Endothelial cell of umbilical vein (primary cell): ENCODE data around the gene RMI2. TPM values are rescaled to one million over a fixed set of nuclear protein-coding genes. Genes with fewer than 3 reads are reported as not detected.

Source experiments
- BruUV-seq: library from RNA; stranded (reverse); fragments of 400-500 nt; replicated peaks from 2 replicates; lab custom pipeline; 2021; lab: Mats Ljungman, UMichigan
- CTCF ChIA-PET: fragments of 300-600, 350-600 bp; sonication (Branson Sonifier 250); formaldehyde crosslinking; loops from one replicate; lab custom pipeline; 2021; ENCODE audit warnings: antibody characterized with exemption, inconsistent platforms; lab: Charles Lee
- POLR2A ChIA-PET: fragments of 300-600, 350-600 bp; sonication (Branson Sonifier 250); formaldehyde crosslinking; loops from one replicate; lab custom pipeline; 2021; ENCODE audit warnings: antibody characterized with exemption, inconsistent platforms; lab: Charles Lee
- DNase-seq: peaks from one replicate; pipeline ENCODE4 v3.0.0-alpha.2; 2011; ENCODE audit warnings: low read depth, low spot score
- FAIRE-seq: peaks from 2 replicates; lab custom pipeline; 2011; peaks lifted over from hg19 to GRCh38; lab: Jason Lieb, UNC
- H2AFZ ChIP-seq: 2 replicates; pipeline ENCODE4 v1.6.0; 2012; ENCODE audit warnings: low read depth, low read length, control low read depth, inconsistent platforms
- H3K27ac ChIP-seq: 2 replicates; pipeline ENCODE4 v1.5.1; 2011; ENCODE audit warnings: low read depth, mild to moderate bottlenecking, control low read depth, low read length, moderate library complexity; ENCODE audit not compliant: insufficient read depth
- H3K27me3 ChIP-seq, 2 experiments: 2 replicates each; pipeline versions ENCODE4 v1.6.0 to v1.6.1; 2011; ENCODE audit warnings: low read length in 2 of 2, mixed read lengths in 1 of 2; ENCODE audit not compliant: control insufficient read depth in 2 of 2, insufficient read depth in 2 of 2
- H3K36me3 ChIP-seq, 2 experiments: 2 replicates in 1 of 2; 3 replicates in 1 of 2; pipeline ENCODE4 v1.5.1; 2011; ENCODE audit warnings: low read length in 2 of 2, mild to moderate bottlenecking in 1 of 2, moderate library complexity in 1 of 2; ENCODE audit not compliant: control insufficient read depth in 2 of 2, insufficient read depth in 2 of 2; ENCODE audit errors: extremely low read depth in 1 of 2
- H3K4me1 ChIP-seq: 3 replicates; pipeline ENCODE4 v1.5.1; 2011; ENCODE audit warnings: mild to moderate bottlenecking, low read length; ENCODE audit not compliant: control insufficient read depth, insufficient read depth; ENCODE audit errors: extremely low read depth
- H3K4me2 ChIP-seq: 2 replicates; pipeline ENCODE4 v1.6.1; 2011; ENCODE audit warnings: low read length, control low read depth, mixed read lengths; ENCODE audit not compliant: insufficient read depth
- H3K4me3 ChIP-seq, 3 experiments: fragments of 200-600 bp in 1 of 3; sonication (generic), shearing (Covaris generic) in 1 of 3; replicated peaks in 1 of 3; 2 replicates each; pipeline ENCODE4 v1.5.1; 2011 to 2016; ENCODE audit warnings: control low read depth in 3 of 3, low read length in 3 of 3, mild to moderate bottlenecking in 2 of 3, inconsistent platforms in 1 of 3, low read depth in 1 of 3, moderate library complexity in 1 of 3; ENCODE audit not compliant: insufficient read depth in 1 of 3
- H3K79me2 ChIP-seq: 2 replicates; pipeline ENCODE4 v1.6.0; 2012; ENCODE audit warnings: low read length, inconsistent platforms; ENCODE audit not compliant: control insufficient read depth, insufficient read depth
- H3K9ac ChIP-seq: replicated peaks from 2 replicates; pipeline ENCODE3; 2011; ENCODE audit warnings: low read length, control low read depth; ENCODE audit not compliant: insufficient read depth; ENCODE audit errors: extremely low read depth
- H3K9me1 ChIP-seq: replicated peaks from 3 replicates; pipeline ENCODE4 v1.6.0; 2011; ENCODE audit warnings: mild to moderate bottlenecking, low read length; ENCODE audit not compliant: control insufficient read depth, insufficient read depth; ENCODE audit errors: extremely low read depth
- H3K9me3 ChIP-seq: replicated peaks from 2 replicates; pipeline ENCODE4 v1.5.1; 2012; ENCODE audit warnings: low read length, inconsistent platforms; ENCODE audit not compliant: control insufficient read depth, insufficient read depth
- H4K20me1 ChIP-seq: replicated peaks from 2 replicates; pipeline ENCODE3; 2011; ENCODE audit warnings: mild to moderate bottlenecking, low read length; ENCODE audit not compliant: control insufficient read depth, insufficient read depth; ENCODE audit errors: extremely low read depth
- EZH2 ChIP-seq: IDR thresholded peaks from 2 replicates; pipeline ENCODE4 v1.6.1; 2012; ENCODE audit warnings: borderline replicate concordance, low read depth, mild to moderate bottlenecking, moderate library complexity, low read length, inconsistent platforms; ENCODE audit not compliant: severe bottlenecking
- FOS ChIP-seq: IDR thresholded peaks from 2 replicates; pipeline ENCODE4 v1.6.1; 2011; ENCODE audit warnings: mild to moderate bottlenecking, low read length, moderate library complexity, borderline replicate concordance; ENCODE audit not compliant: insufficient read depth
- GATA2 ChIP-seq: IDR thresholded peaks from 2 replicates; pipeline ENCODE4 v1.7.0; 2011; ENCODE audit warnings: low read depth, mild to moderate bottlenecking, moderate library complexity, mixed read lengths, low read length; ENCODE audit not compliant: insufficient read length, insufficient read depth
- JUN ChIP-seq: IDR thresholded peaks from 2 replicates; pipeline ENCODE4 v1.6.1; 2011; ENCODE audit warnings: borderline replicate concordance, low read depth; ENCODE audit not compliant: insufficient read length, insufficient read depth
- MYC ChIP-seq: IDR thresholded peaks from one replicate; pipeline ENCODE4 v1.6.1; 2011; ENCODE audit warnings: mild to moderate bottlenecking, low read depth, low read length
- POLR2A ChIP-seq: IDR thresholded peaks from 2 replicates; pipeline ENCODE4 v1.6.1; 2012; ENCODE audit warnings: low read depth, mild to moderate bottlenecking, control low read depth, low read length
- POLR2AphosphoS5 ChIP-seq: IDR thresholded peaks from 2 replicates; pipeline ENCODE4 v1.6.1; 2012; ENCODE audit warnings: low read depth, mild to moderate bottlenecking, control low read depth, low read length, moderate library complexity; ENCODE audit not compliant: insufficient read depth
- dilution Hi-C: fragments of 300-500 bp; cut with MboI; formaldehyde crosslinking; loops from one replicate; pipeline ENCODE4 v1.15.0; 2019; ENCODE audit warnings: low sequenced_read_pairs; ENCODE audit not compliant: extremely low pct_ligation_motif_present
- intact Hi-C: fragments of 100-400 bp; cut with micrococcal nuclease; formaldehyde crosslinking; loops from one replicate; pipeline ENCODE4 v1.10.0; 2022
- polyA plus RNA-seq, 4 experiments: library from polyadenylated mRNA; depleted of rRNA in 3 of 4; stranded (reverse) in 3 of 4; unstranded in 1 of 4; fragments of >200 nt; gene quantifications; 2 replicates each; pipeline versions ENCODE4 v1.2.1 to v1.2.3, GENCODE V29; 2011 to 2012; ENCODE audit warnings: missing spikeins in 1 of 4
- total RNA-seq: library from RNA; stranded (reverse); gene quantifications from 2 replicates; pipeline ENCODE4 v1.2.3, GENCODE V29; 2021
- TF ChIP-seq, protein P1 (sequence below): IDR thresholded peaks from 2 replicates; pipeline ENCODE4 v1.6.1; 2011; ENCODE audit not compliant: insufficient read depth, insufficient read length
- TF ChIP-seq, protein P2 (sequence below), 2 donors: IDR thresholded peaks; 1 replicate in 1 of 2; 2 replicates in 1 of 2; pipeline ENCODE4 v1.5.1; 2011; ENCODE audit warnings: low read length in 2 of 2, mild to moderate bottlenecking in 2 of 2, moderate library complexity in 2 of 2, control low read depth in 1 of 2, inconsistent platforms in 1 of 2, low read depth in 1 of 2; ENCODE audit not compliant: insufficient read depth in 1 of 2; ENCODE audit errors: extremely low read depth in 1 of 2

Gene RMI2
- total and polyA plus RNA-seq, 2 donors (not counting 3 experiments of a cell fraction or from before 2014, with no cell fraction given) = 5.3 to 7.7 TPM

DNA sequence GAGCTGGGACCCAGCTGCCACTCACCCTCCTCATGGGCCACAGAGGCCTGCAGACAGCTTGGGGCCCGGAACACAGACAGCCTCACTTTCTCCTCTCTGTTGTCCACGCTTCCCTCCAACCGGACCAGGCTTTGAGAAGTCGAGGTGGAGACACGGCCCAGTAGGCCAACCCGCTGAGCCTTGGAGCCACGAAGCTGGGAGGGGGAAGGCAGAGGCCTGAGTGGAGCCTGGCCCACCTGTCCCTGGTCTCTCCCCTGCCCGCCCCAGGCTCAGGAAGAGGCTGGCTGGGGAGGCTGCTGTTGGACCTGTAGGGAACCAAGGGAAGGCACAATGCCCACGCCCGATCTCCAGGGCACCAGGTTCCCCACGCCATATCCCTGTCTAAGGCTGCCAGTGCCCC is 48.1 kb downstream of the RMI2 start:
- Histone ChIP-seq H3K27ac (no peak overlapping the region), H2AFZ (no peak overlapping the region), H3K9me3 (no peaks in the 10 kb centered on the region), H3K4me1 (no peaks in the 10 kb centered on the region), H3K9ac (no peak overlapping the region), H4K20me1 (no peaks in the 10 kb centered on the region), H3K27me3 (no peaks in the 10 kb centered on the region), H3K9me1 (no peaks in the 10 kb centered on the region), H3K4me2 (no peak overlapping the region), H3K4me3 (no peak overlapping the region), H3K79me2 (no peaks in the 10 kb centered on the region), H3K36me3 (no peaks in the 10 kb centered on the region)
- BruUV-seq = no TSS peak
- FAIRE-seq (no peak), DNase-seq (no peak)
- dilution Hi-C loops (no loop called here), intact Hi-C loops (no loop called here)
- TF ChIP-seq, protein P1, sequence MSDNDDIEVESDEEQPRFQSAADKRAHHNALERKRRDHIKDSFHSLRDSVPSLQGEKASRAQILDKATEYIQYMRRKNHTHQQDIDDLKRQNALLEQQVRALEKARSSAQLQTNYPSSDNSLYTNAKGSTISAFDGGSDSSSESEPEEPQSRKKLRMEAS = no peak
- TF ChIP-seq FOS (no peak), GATA2 (no peak), POLR2A (no peak), EZH2 (no peak), MYC (no peak), JUN (no peak), POLR2AphosphoS5 (no peak)
- TF ChIP-seq, protein P2, sequence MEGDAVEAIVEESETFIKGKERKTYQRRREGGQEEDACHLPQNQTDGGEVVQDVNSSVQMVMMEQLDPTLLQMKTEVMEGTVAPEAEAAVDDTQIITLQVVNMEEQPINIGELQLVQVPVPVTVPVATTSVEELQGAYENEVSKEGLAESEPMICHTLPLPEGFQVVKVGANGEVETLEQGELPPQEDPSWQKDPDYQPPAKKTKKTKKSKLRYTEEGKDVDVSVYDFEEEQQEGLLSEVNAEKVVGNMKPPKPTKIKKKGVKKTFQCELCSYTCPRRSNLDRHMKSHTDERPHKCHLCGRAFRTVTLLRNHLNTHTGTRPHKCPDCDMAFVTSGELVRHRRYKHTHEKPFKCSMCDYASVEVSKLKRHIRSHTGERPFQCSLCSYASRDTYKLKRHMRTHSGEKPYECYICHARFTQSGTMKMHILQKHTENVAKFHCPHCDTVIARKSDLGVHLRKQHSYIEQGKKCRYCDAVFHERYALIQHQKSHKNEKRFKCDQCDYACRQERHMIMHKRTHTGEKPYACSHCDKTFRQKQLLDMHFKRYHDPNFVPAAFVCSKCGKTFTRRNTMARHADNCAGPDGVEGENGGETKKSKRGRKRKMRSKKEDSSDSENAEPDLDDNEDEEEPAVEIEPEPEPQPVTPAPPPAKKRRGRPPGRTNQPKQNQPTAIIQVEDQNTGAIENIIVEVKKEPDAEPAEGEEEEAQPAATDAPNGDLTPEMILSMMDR (IDR thresholded peaks at IDR 0.05; ENCODE audit: extremely low read depth in 1 of 2, insufficient read depth in 1 of 2, low read depth in 1 of 2, low read length in 2 of 2) = no peak
- POLR2A ChIA-PET = no interaction called here
- CTCF ChIA-PET = interaction anchor here (0.7 to 3.7 kb wide), 4 partner anchors 10 to 322 kb away, joined by 3 to 26 read pairs (median 6); no protein-coding TSS in a partner anchor
